Measurements from ENCODE around the gene ANKRD22.

ANKRD22 gene

GRCh38 chr10:88820748-88821401 lies 30.8 kb downstream of the ANKRD22 start:
- Histone ChIP-seq H3K36me3 (ENCODE audit: control insufficient read depth, insufficient read depth, low read length) (no peaks in the 10 kb centered on the region), H3K79me1 (ENCODE audit: low read length) (no peaks in the 10 kb centered on the region), H3K23ac (ENCODE audit: low read length) (no peak overlapping the region), H4K5ac (ENCODE audit: low read length) (no peak overlapping the region), H2BK15ac (replicated peaks; ENCODE audit: low read depth) (no peak overlapping the region), H3K18ac (ENCODE audit: low read length) (no peak overlapping the region), H3K4me3 (ENCODE audit: low read length) (no peak overlapping the region), H3K4me1 (ENCODE audit: control insufficient read depth, low read depth, low read length) (no peaks in the 10 kb centered on the region), H3K27me3 (ENCODE audit: insufficient read depth, low read length, poor library complexity) (no peaks in the 10 kb centered on the region), H4K8ac (ENCODE audit: low read depth, low read length) (no peak overlapping the region), H3K27ac (ENCODE audit: low read depth, low read length) (no peak overlapping the region), H2BK120ac (ENCODE audit: low read depth, low read length) (no peak overlapping the region), H2BK5ac (ENCODE audit: low read length) (no peak overlapping the region), H3K56ac (ENCODE audit: low read length) (no peak overlapping the region), H3K4ac (ENCODE audit: low read depth, low read length) (no peak overlapping the region), H2AK5ac (ENCODE audit: low read length) (no peak overlapping the region), H3K9ac (ENCODE audit: low read length) (no peak overlapping the region), H3K4me2 (ENCODE audit: low read length) (no peak overlapping the region), H3K79me2 (ENCODE audit: control insufficient read depth, insufficient read depth, low read length) (no peaks in the 10 kb centered on the region)
- DNase-seq: no peak

- Histone ChIP-seq H3K23ac (ENCODE audit: low read length) (no peak overlapping the region), H3K36me3 (ENCODE audit: control insufficient read depth, insufficient read depth, low read length) (no peaks in the 10 kb centered on the region), H2AK5ac (ENCODE audit: low read length) (no peak overlapping the region)
Measured at GRCh38 chr10:88819290-88819689, 32.4 kb downstream of the ANKRD22 start.

GRCh38 chr10:88813200-88813599 lies 38.4 kb downstream of the ANKRD22 start:
- H3K4me2 ChIP-seq (ENCODE audit: low read length): no peak overlapping the region
- no peaks in the 10 kb centered on the region for H3K27me3 ChIP-seq (ENCODE audit: insufficient read depth, low read length, poor library complexity)
- no peak overlapping the region for H2BK15ac ChIP-seq (replicated peaks; ENCODE audit: low read depth)
- no peaks in the 10 kb centered on the region for H3K36me3 ChIP-seq (ENCODE audit: control insufficient read depth, insufficient read depth, low read length)
- H2AK5ac ChIP-seq (ENCODE audit: low read length): no peak overlapping the region
- no peaks in the 10 kb centered on the region for H3K79me2 ChIP-seq (ENCODE audit: control insufficient read depth, insufficient read depth, low read length)
- no peak overlapping the region for H4K8ac ChIP-seq (ENCODE audit: low read depth, low read length)
- no peak overlapping the region for H3K4ac ChIP-seq (ENCODE audit: low read depth, low read length)
- no peak overlapping the region for H2BK120ac ChIP-seq (ENCODE audit: low read depth, low read length)
- H4K5ac ChIP-seq (ENCODE audit: low read length): no peak overlapping the region
- H3K27ac ChIP-seq (ENCODE audit: low read depth, low read length): no peak overlapping the region
- H3K79me1 ChIP-seq (ENCODE audit: low read length): no peaks in the 10 kb centered on the region
- H2BK5ac ChIP-seq (ENCODE audit: low read length): no peak overlapping the region
- no peak overlapping the region for H3K18ac ChIP-seq (ENCODE audit: low read length)
- H3K9ac ChIP-seq (ENCODE audit: low read length): no peak overlapping the region
- WGBS (ENCODE audit: extremely low coverage, insufficient coverage, low lambda C conversion rate): no CpG with 5 or more reads among the region's 6 CpGs
- H3K23ac ChIP-seq (ENCODE audit: low read length): no peak overlapping the region
- peak; percentile 69 for DNase-seq
- peaks cover 2% of the 10 kb centered on the region for H3K4me1 ChIP-seq (ENCODE audit: control insufficient read depth, low read depth, low read length)
- no peak overlapping the region for H3K56ac ChIP-seq (ENCODE audit: low read length)
- no peak overlapping the region for H3K4me3 ChIP-seq (ENCODE audit: low read length)

More at GRCh38 chr10:88819290-88819689, 32.4 kb downstream of the ANKRD22 start:
- Histone ChIP-seq H3K4me1 (ENCODE audit: control insufficient read depth, low read depth, low read length) (no peaks in the 10 kb centered on the region), H4K8ac (ENCODE audit: low read depth, low read length) (no peak overlapping the region), H3K4me2 (ENCODE audit: low read length) (no peak overlapping the region), H2BK5ac (ENCODE audit: low read length) (no peak overlapping the region), H3K56ac (ENCODE audit: low read length) (no peak overlapping the region), H3K4me3 (ENCODE audit: low read length) (no peak overlapping the region), H3K79me2 (ENCODE audit: control insufficient read depth, insufficient read depth, low read length) (no peaks in the 10 kb centered on the region), H3K18ac (ENCODE audit: low read length) (no peak overlapping the region), H2BK15ac (replicated peaks; ENCODE audit: low read depth) (no peak overlapping the region), H4K5ac (ENCODE audit: low read length) (no peak overlapping the region), H3K79me1 (ENCODE audit: low read length) (no peaks in the 10 kb centered on the region), H3K27ac (ENCODE audit: low read depth, low read length) (no peak overlapping the region), H2BK120ac (ENCODE audit: low read depth, low read length) (no peak overlapping the region), H3K4ac (ENCODE audit: low read depth, low read length) (no peak overlapping the region), H3K9ac (ENCODE audit: low read length) (no peak overlapping the region), H3K27me3 (ENCODE audit: insufficient read depth, low read length, poor library complexity) (no peaks in the 10 kb centered on the region)
- no peak for DNase-seq
- WGBS (ENCODE audit: extremely low coverage, insufficient coverage, low lambda C conversion rate): no CpG with 5 or more reads among the region's 3 CpGs

GRCh38 chr10:88810196-88810961 lies 41.3 kb downstream of the ANKRD22 start:
- no peaks in the 10 kb centered on the region for H3K79me1 ChIP-seq (ENCODE audit: low read length)
- no peak overlapping the region for H3K27ac ChIP-seq (ENCODE audit: low read depth, low read length)
- no peaks in the 10 kb centered on the region for H3K27me3 ChIP-seq (ENCODE audit: insufficient read depth, low read length, poor library complexity)
- H2BK120ac ChIP-seq (ENCODE audit: low read depth, low read length): no peak overlapping the region
- no peak overlapping the region for H3K4me3 ChIP-seq (ENCODE audit: low read length)
- no peak overlapping the region for H4K5ac ChIP-seq (ENCODE audit: low read length)
- no peak overlapping the region for H3K23ac ChIP-seq (ENCODE audit: low read length)
- no peaks in the 10 kb centered on the region for H3K79me2 ChIP-seq (ENCODE audit: control insufficient read depth, insufficient read depth, low read length)
- no peak overlapping the region for H3K56ac ChIP-seq (ENCODE audit: low read length)
- H3K4me1 ChIP-seq (ENCODE audit: control insufficient read depth, low read depth, low read length): peaks cover 2% of the 10 kb centered on the region
- no peak overlapping the region for H3K4me2 ChIP-seq (ENCODE audit: low read length)
- H3K9ac ChIP-seq (ENCODE audit: low read length): no peak overlapping the region
- no peak overlapping the region for H2BK15ac ChIP-seq (replicated peaks; ENCODE audit: low read depth)
- H2AK5ac ChIP-seq (ENCODE audit: low read length): no peak overlapping the region
- WGBS (ENCODE audit: extremely low coverage, insufficient coverage, low lambda C conversion rate): no CpG with 5 or more reads among the region's 5 CpGs
- peak; percentile 80 for DNase-seq
- no peak overlapping the region for H2BK5ac ChIP-seq (ENCODE audit: low read length)
- no peak overlapping the region for H3K4ac ChIP-seq (ENCODE audit: low read depth, low read length)
- no peak overlapping the region for H4K8ac ChIP-seq (ENCODE audit: low read depth, low read length)
- H3K18ac ChIP-seq (ENCODE audit: low read length): no peak overlapping the region
- no peaks in the 10 kb centered on the region for H3K36me3 ChIP-seq (ENCODE audit: control insufficient read depth, insufficient read depth, low read length)

GRCh38 chr10:88809621-88810020 lies 42.0 kb downstream of the ANKRD22 start:
- Histone ChIP-seq H2BK15ac (replicated peaks; ENCODE audit: low read depth) (no peak overlapping the region), H3K36me3 (ENCODE audit: control insufficient read depth, insufficient read depth, low read length) (no peaks in the 10 kb centered on the region), H3K4me1 (ENCODE audit: control insufficient read depth, low read depth, low read length) (peaks cover 2% of the 10 kb centered on the region), H3K18ac (ENCODE audit: low read length) (no peak overlapping the region), H3K9ac (ENCODE audit: low read length) (no peak overlapping the region), H4K8ac (ENCODE audit: low read depth, low read length) (no peak overlapping the region), H2BK120ac (ENCODE audit: low read depth, low read length) (no peak overlapping the region), H3K27ac (ENCODE audit: low read depth, low read length) (no peak overlapping the region), H3K23ac (ENCODE audit: low read length) (no peak overlapping the region), H4K5ac (ENCODE audit: low read length) (no peak overlapping the region), H3K4me2 (ENCODE audit: low read length) (no peak overlapping the region), H2AK5ac (ENCODE audit: low read length) (no peak overlapping the region), H3K27me3 (ENCODE audit: insufficient read depth, low read length, poor library complexity) (no peaks in the 10 kb centered on the region), H3K4me3 (ENCODE audit: low read length) (no peak overlapping the region), H3K56ac (ENCODE audit: low read length) (no peak overlapping the region), H3K79me1 (ENCODE audit: low read length) (no peaks in the 10 kb centered on the region), H2BK5ac (ENCODE audit: low read length) (no peak overlapping the region), H3K79me2 (ENCODE audit: control insufficient read depth, insufficient read depth, low read length) (no peaks in the 10 kb centered on the region), H3K4ac (ENCODE audit: low read depth, low read length) (no peak overlapping the region)
- WGBS (ENCODE audit: extremely low coverage, insufficient coverage, low lambda C conversion rate): no CpG with 5 or more reads among the region's 4 CpGs
- no peak for DNase-seq

Data from mesendoderm (in vitro differentiated cells).